Measurements from ENCODE around the gene ZNF664.
"Not testable (repeated sequence)": the region's sequence is repeated elsewhere in the genome, so short reads cannot be mapped to it uniquely, and the experiment has no call there.

Gene ZNF664

GRCh38 chr12:123942238-123942653 is 30.8 kb upstream of the ZNF664 start:
- peak; percentile 58 for DNase-seq

GRCh38 chr12:123942911-123943648 is 29.9 kb upstream of the ZNF664 start:
- DNase-seq: no peak

- DNase-seq: no peak
Measured at GRCh38 chr12:123943816-123944215, 29.2 kb upstream of the ZNF664 start.

GRCh38 chr12:123944696-123945095 is 28.3 kb upstream of the ZNF664 start:
- DNase-seq: no peak

GRCh38 chr12:123945287-123946151 is 27.5 kb upstream of the ZNF664 start:
- DNase-seq: no peak

- DNase-seq: no peak
Measured at GRCh38 chr12:123946152-123946515, 26.9 kb upstream of the ZNF664 start.

- DNase-seq: not testable (repeated sequence)
Measured at GRCh38 chr12:123946516-123947505, 26.2 kb upstream of the ZNF664 start.

GRCh38 chr12:123947531-123947930 is 25.5 kb upstream of the ZNF664 start:
- not testable (repeated sequence) for DNase-seq

- no peak for DNase-seq
Measured at GRCh38 chr12:123948401-123948795, 24.6 kb upstream of the ZNF664 start.

- DNase-seq: no peak
Measured at GRCh38 chr12:123948796-123949769, 23.9 kb upstream of the ZNF664 start.

- DNase-seq: no peak
Measured at GRCh38 chr12:123949770-123950165, 23.2 kb upstream of the ZNF664 start.

- no peak for DNase-seq
Measured at GRCh38 chr12:123950476-123951349, 22.3 kb upstream of the ZNF664 start.

- no peak for DNase-seq
Measured at GRCh38 chr12:123951467-123951866, 21.5 kb upstream of the ZNF664 start.

- no peak for DNase-seq
Measured at GRCh38 chr12:123952037-123952436, 21.0 kb upstream of the ZNF664 start.

- DNase-seq: no peak
Measured at GRCh38 chr12:123954647-123955350, 18.2 kb upstream of the ZNF664 start.

GRCh38 chr12:123956249-123956648 is 16.8 kb upstream of the ZNF664 start:
- DNase-seq: no peak

GRCh38 chr12:123957196-123957595 is 15.8 kb upstream of the ZNF664 start:
- no peak for DNase-seq

- no peak for DNase-seq
Measured at GRCh38 chr12:123958462-123958861, 14.6 kb upstream of the ZNF664 start.

GRCh38 chr12:123958876-123959275 is 14.1 kb upstream of the ZNF664 start:
- DNase-seq: no peak

Data from femur (tissue), 1 donor.